HTR-8/SVneo (cell line): ENCODE results near the gene LRRC8A.
"Not testable (repeated sequence)": the region's sequence is repeated elsewhere in the genome, so short reads cannot be mapped to it uniquely, and the experiment has no call there.

ENCODE experiments used
- DNase-seq: peaks from one replicate; pipeline ENCODE4 v3.0.0; 2011; ENCODE audit warnings: low spot score, mixed read lengths; ENCODE audit not compliant: insufficient read length
- FAIRE-seq: peaks from 2 replicates; lab custom pipeline; 2011; peaks lifted over from hg19 to GRCh38; lab: Jason Lieb, UNC

Gene LRRC8A

GRCh38 chr9:128945798-128946501 is 64.0 kb downstream of the LRRC8A start:
- no peak for FAIRE-seq
- DNase-seq: no peak

GRCh38 chr9:128946571-128947276 is 64.8 kb downstream of the LRRC8A start:
- DNase-seq (no peak), FAIRE-seq (no peak)

- no peak for FAIRE-seq
- no peak for DNase-seq
Observed at GRCh38 chr9:128947277-128947526, 65.3 kb downstream of the LRRC8A start.

GRCh38 chr9:128947527-128948301 is 65.8 kb downstream of the LRRC8A start, which contains the start of the genes DOLK and NUP188:
Gene DOLK, minus strand, starts transcription at chr9:128947603. Its CDS starts 300 bp downstream, at chr9:128947303.
Gene NUP188, plus strand, starts transcription at chr9:128947699. Its CDS starts 21 bp downstream, at chr9:128947720.
- FAIRE-seq (peak; percentile 80), DNase-seq (peak; percentile 93)

- DNase-seq, FAIRE-seq: not testable (repeated sequence)
Observed at GRCh38 chr9:128961403-128961802, 79.5 kb downstream of the LRRC8A start.
